ENCODE data around the gene DCAF11. TPM values are rescaled to one million over a fixed set of nuclear protein-coding genes. Genes with fewer than 3 reads are reported as not detected.

The DCAF11 gene
- total and polyA plus RNA-seq, 2 of the 13 experiments (the other 11 are each of a cell fraction or from before 2014, with no cell fraction given): 150 to 257 TPM

DNA sequence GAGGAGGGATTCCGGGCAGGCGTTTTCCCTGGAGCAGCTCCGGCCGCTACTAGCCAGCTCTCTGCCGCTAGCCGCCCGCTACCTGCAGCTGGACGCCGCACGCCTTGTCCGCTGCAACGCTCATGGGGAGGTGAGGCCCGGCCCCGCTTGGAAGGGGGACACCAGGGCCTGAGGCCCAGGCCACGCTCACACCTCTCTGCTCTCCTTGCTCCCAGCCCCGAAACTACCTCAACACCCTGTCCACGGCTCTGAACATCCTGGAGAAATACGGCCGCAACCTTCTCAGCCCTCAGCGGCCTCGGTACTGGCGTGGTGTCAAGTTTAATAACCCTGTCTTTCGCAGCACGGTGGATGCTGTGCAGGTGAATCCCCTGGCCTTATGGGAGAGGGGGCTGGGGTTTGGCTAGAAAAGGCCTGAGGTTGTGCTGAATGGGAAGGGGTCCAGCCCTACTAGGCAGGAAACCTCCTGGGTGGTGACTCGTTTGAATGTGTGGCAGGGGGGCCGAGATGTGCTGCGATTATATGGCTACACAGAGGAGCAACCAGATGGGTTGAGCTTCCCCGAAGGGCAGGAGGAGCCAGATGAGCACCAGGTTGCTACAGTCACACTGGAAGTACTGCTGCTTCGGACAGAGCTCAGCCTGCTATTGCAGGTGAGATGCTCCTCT lies 33.3 kb downstream of the DCAF11 start (continued):
- TF ChIP-seq SMAD3 (CRISPR knock-in tag; IDR thresholded peaks at IDR 0.05) (no peak), ZNF704 (CRISPR knock-in tag; IDR thresholded peaks at IDR 0.05; ENCODE audit: borderline replicate concordance) (peak; percentile 47; the same call in 1 of the 2 replicates), HMG20A (CRISPR knock-in tag; IDR thresholded peaks at IDR 0.05; ENCODE audit: borderline replicate concordance) (no peak), ZNF598 (CRISPR knock-in tag; IDR thresholded peaks at IDR 0.05; ENCODE audit: borderline replicate concordance) (peak; percentile 93), ZBTB49 (CRISPR knock-in tag; IDR thresholded peaks at IDR 0.05; ENCODE audit: borderline replicate concordance) (no peak), PAWR (CRISPR knock-in tag; IDR thresholded peaks at IDR 0.05; ENCODE audit: borderline replicate concordance) (no peak), ZNF609 (CRISPR knock-in tag; IDR thresholded peaks at IDR 0.05; ENCODE audit: borderline replicate concordance) (peak; percentile 61), HOXA5 (CRISPR knock-in tag; IDR thresholded peaks at IDR 0.05) (no peak), ZNF75D (CRISPR knock-in tag; IDR thresholded peaks at IDR 0.05; ENCODE audit: borderline replicate concordance) (no peak), CTCF (CRISPR knock-in tag; IDR thresholded peaks at IDR 0.05) (0 out of 2 replicates have a peak, but pooled peaks have one; percentile 7), ZNF451 (CRISPR knock-in tag; IDR thresholded peaks at IDR 0.05) (peak; percentile 42; the same call in 1 of the 2 replicates), TOPORS (CRISPR knock-in tag; IDR thresholded peaks at IDR 0.05) (0 out of 2 replicates have a peak, but pooled peaks have one; percentile 72), SRSF1 (optimal IDR thresholded peaks at IDR 0.05; ENCODE audit: low read depth, low read length) (no peak), HOXA3 (CRISPR knock-in tag; IDR thresholded peaks at IDR 0.05) (0 out of 2 replicates have a peak, but pooled peaks have one; percentile 1), GZF1 (CRISPR knock-in tag; IDR thresholded peaks at IDR 0.05) (peak; percentile 93)
- TF ChIP-seq, protein P1, sequence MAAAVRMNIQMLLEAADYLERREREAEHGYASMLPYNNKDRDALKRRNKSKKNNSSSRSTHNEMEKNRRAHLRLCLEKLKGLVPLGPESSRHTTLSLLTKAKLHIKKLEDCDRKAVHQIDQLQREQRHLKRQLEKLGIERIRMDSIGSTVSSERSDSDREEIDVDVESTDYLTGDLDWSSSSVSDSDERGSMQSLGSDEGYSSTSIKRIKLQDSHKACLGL (CRISPR knock-in tag; IDR thresholded peaks at IDR 0.05): peak; percentile 72
- TF ChIP-seq, protein P2, sequence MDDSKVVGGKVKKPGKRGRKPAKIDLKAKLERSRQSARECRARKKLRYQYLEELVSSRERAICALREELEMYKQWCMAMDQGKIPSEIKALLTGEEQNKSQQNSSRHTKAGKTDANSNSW (CRISPR knock-in tag; IDR thresholded peaks at IDR 0.05; ENCODE audit: borderline replicate concordance): peak; percentile 37; the same call in 1 of the 2 replicates
